GM21825 (cell line): ENCODE data around the gene EVI5.

Experiments used
- ATAC-seq: cut with Tn5 transposase; IDR thresholded peaks from one replicate; pipeline ENCODE4 v1.9.1; 2021; ENCODE audit warnings: mild to moderate bottlenecking, moderate library complexity; ENCODE audit not compliant: unreplicated experiment

EVI5 gene

GRCh38 chr1:92486251-92487077 lies 298.4 kb downstream of the EVI5 start, which contains the start of gene GFI1:
TSS of gene GFI1 (minus strand) at chr1:92486925. CDS start at chr1:92483487, 3,438 bp downstream.
- ATAC-seq: peak; percentile 22

- ATAC-seq: peak; percentile 55
Observed at GRCh38 chr1:92485381-92486250, 299.3 kb downstream of the EVI5 start.

- ATAC-seq: peak; percentile 27
Observed at GRCh38 chr1:92484472-92485380, 300.2 kb downstream of the EVI5 start.

GRCh38 chr1:92483610-92484471 lies 301.1 kb downstream of the EVI5 start:
- peak; percentile 9 for ATAC-seq

- ATAC-seq: no peak
Observed at GRCh38 chr1:92482665-92483609, 302.0 kb downstream of the EVI5 start.

GRCh38 chr1:92481971-92482664 lies 302.8 kb downstream of the EVI5 start:
- no peak for ATAC-seq

- no peak for ATAC-seq
Observed at GRCh38 chr1:92481599-92481925, 303.3 kb downstream of the EVI5 start.

GRCh38 chr1:92480813-92481598 lies 303.9 kb downstream of the EVI5 start:
- no peak for ATAC-seq

GRCh38 chr1:92480200-92480812 lies 304.6 kb downstream of the EVI5 start:
- no peak for ATAC-seq

GRCh38 chr1:92479587-92479986 lies 305.3 kb downstream of the EVI5 start:
- ATAC-seq: no peak

GRCh38 chr1:92478393-92478792 lies 306.5 kb downstream of the EVI5 start:
- no peak for ATAC-seq

- peak; percentile 41 for ATAC-seq
Observed at GRCh38 chr1:92476071-92476631, 308.8 kb downstream of the EVI5 start.

- ATAC-seq: no peak
Observed at GRCh38 chr1:92475029-92475428, 309.9 kb downstream of the EVI5 start.

- ATAC-seq: peak; percentile 59
Observed at GRCh38 chr1:92473781-92474495, 311.0 kb downstream of the EVI5 start.

GRCh38 chr1:92470216-92470615 lies 314.7 kb downstream of the EVI5 start:
- ATAC-seq: no peak
